GM23338 (cell line): ENCODE results near the gene ETFB. TPM values are rescaled to one million over a fixed set of nuclear protein-coding genes. Genes with fewer than 3 reads are reported as not detected.

Experiments
- ATAC-seq: fragments of 200-7000 bp; cut with Tn5 transposase; 3 replicates; pipeline ENCODE4 v1.9.1; 2020
- DNase-seq: peaks from one replicate; pipeline ENCODE4 v3.0.0-alpha.2; 2015; ENCODE audit warnings: low spot score
- H2AFZ ChIP-seq: fragments of 200-600 bp; sonication (generic); 2 replicates; pipeline ENCODE4 v1.8.0; 2016; ENCODE audit warnings: antibody characterized with exemption, mild to moderate bottlenecking, moderate library complexity
- H3F3A ChIP-seq: fragments of 200-600 bp; sonication (generic); replicated peaks from 2 replicates; pipeline ENCODE4 v1.8.0; 2017; ENCODE audit warnings: antibody characterized with exemption, mixed run types, low read depth
- H3K27ac ChIP-seq: fragments of 200-600 bp; sonication (generic); 2 replicates; pipeline ENCODE4 v1.6.1; 2016; ENCODE audit warnings: low read depth
- H3K27me3 ChIP-seq: fragments of 200-600 bp; sonication (generic); 2 replicates; pipeline ENCODE4 v1.8.0; 2016; ENCODE audit warnings: mild to moderate bottlenecking, mixed run types, moderate library complexity; ENCODE audit not compliant: insufficient read depth
- H3K36me3 ChIP-seq: fragments of 200-600 bp; sonication (generic); 2 replicates; pipeline ENCODE4 v1.8.0; 2016; ENCODE audit warnings: mild to moderate bottlenecking; ENCODE audit not compliant: insufficient read depth
- H3K4me1 ChIP-seq: fragments of 200-600 bp; sonication (generic); 2 replicates; pipeline ENCODE4 v1.8.0; 2016; ENCODE audit warnings: mild to moderate bottlenecking, moderate library complexity; ENCODE audit not compliant: insufficient read depth
- H3K4me2 ChIP-seq: fragments of 200-600 bp; sonication (generic); 2 replicates; pipeline ENCODE4 v1.7.1; 2017; ENCODE audit warnings: mixed run types
- H3K4me3 ChIP-seq: fragments of 200-600 bp; sonication (generic); 2 replicates; pipeline ENCODE4 v1.6.1; 2016; ENCODE audit warnings: mixed run types
- H3K79me2 ChIP-seq: fragments of 200-600 bp; sonication (generic); replicated peaks from 2 replicates; pipeline ENCODE4 v1.8.0; 2017; ENCODE audit warnings: mild to moderate bottlenecking; ENCODE audit not compliant: insufficient read depth
- H3K9me2 ChIP-seq: fragments of 200-600 bp; sonication (generic); 2 replicates; pipeline ENCODE4 v1.8.0; 2017; ENCODE audit not compliant: insufficient read depth
- H4K20me1 ChIP-seq: fragments of 200-600 bp; sonication (generic); replicated peaks from 2 replicates; pipeline ENCODE4 v1.8.0; 2017; ENCODE audit warnings: mild to moderate bottlenecking; ENCODE audit not compliant: insufficient read depth
- H3K27ac Mint-ChIP-seq: 2 replicates; pipeline ENCODE4 v1.8.0; 2020; ENCODE audit warnings: inconsistent platforms, mild to moderate bottlenecking, moderate library complexity, mixed read lengths
- H3K27me3 Mint-ChIP-seq: 3 replicates; pipeline ENCODE4 v1.8.0; 2022; ENCODE audit warnings: low read depth, mild to moderate bottlenecking, moderate library complexity, mixed read lengths, inconsistent platforms; ENCODE audit not compliant: insufficient read depth, poor library complexity
- H3K36me3 Mint-ChIP-seq: 3 replicates; pipeline ENCODE4 v1.8.0; 2021; ENCODE audit warnings: low read depth, mild to moderate bottlenecking, inconsistent platforms, moderate library complexity, mixed read lengths
- H3K4me1 Mint-ChIP-seq: 3 replicates; pipeline ENCODE4 v1.8.0; 2020; ENCODE audit warnings: mild to moderate bottlenecking, inconsistent platforms, mixed read lengths
- H3K4me3 Mint-ChIP-seq: 3 replicates; pipeline ENCODE4 v1.8.0; 2021; ENCODE audit warnings: moderate library complexity, mild to moderate bottlenecking, inconsistent platforms, mixed read lengths
- H3K9me3 Mint-ChIP-seq: 3 replicates; pipeline ENCODE4 v1.8.0; 2020; ENCODE audit warnings: moderate library complexity, mild to moderate bottlenecking, inconsistent platforms, mixed read lengths
- CREB1 ChIP-seq: fragments of 250-450 bp; sonication (Bioruptor Pico); IDR thresholded peaks from 2 replicates; pipeline ENCODE4 v1.5.0; 2020; ENCODE audit warnings: low read depth, mild to moderate bottlenecking, moderate library complexity
- POLR2AphosphoS5 ChIP-seq: IDR thresholded peaks from 2 replicates; pipeline ENCODE4 v1.6.1; 2016; ENCODE audit warnings: antibody characterized with exemption, low read depth
- STAT1 ChIP-seq: IDR thresholded peaks from one replicate; pipeline ENCODE4 v1.6.1; 2016; ENCODE audit warnings: antibody characterized with exemption; ENCODE audit not compliant: unreplicated experiment
- ZNF114 ChIP-seq: fragments of 250-450 bp; sonication (Bioruptor Pico); IDR thresholded peaks from 2 replicates; pipeline ENCODE4 v1.5.0; 2020; ENCODE audit warnings: mild to moderate bottlenecking, moderate library complexity
- ZNF331 ChIP-seq: fragments of 250-450 bp; sonication (Bioruptor Pico); IDR thresholded peaks from 2 replicates; pipeline ENCODE4 v1.5.0; 2020; ENCODE audit warnings: low read depth, mild to moderate bottlenecking, moderate library complexity
- polyA plus RNA-seq: library from polyadenylated mRNA; unstranded; fragments of >200 nt; fragmentation: Nextera tagmentation; extraction: Ambion mirVana; gene quantifications from 2 replicates; pipeline ENCODE4 v1.2.1, GENCODE V29; 2016
- total RNA-seq: library from RNA; depleted of rRNA; stranded (reverse); fragments of >200 nt; shearing (Covaris generic); gene quantifications from 2 replicates; pipeline ENCODE4 v1.2.3, GENCODE V29; 2014
- TF ChIP-seq, protein P1 (sequence below): IDR thresholded peaks from one replicate; pipeline ENCODE4 v1.6.1; 2018; ENCODE audit warnings: antibody characterized with exemption; ENCODE audit not compliant: unreplicated experiment
- TF ChIP-seq, protein P2 (sequence below), 2 experiments: fragments of 200-600 bp in 1 of 2; sonication (generic) in 1 of 2; conservative IDR thresholded peaks; 2 replicates each; pipeline versions ENCODE4 v1.5.1 to v1.6.1; 2016 to 2017; ENCODE audit warnings: antibody characterized with exemption in 2 of 2, low read depth in 2 of 2, mild to moderate bottlenecking in 2 of 2, moderate library complexity in 1 of 2

Gene ETFB
- total and polyA plus RNA-seq, 2 experiments from 2014 or later = 37.3 to 63.4 TPM

DNA sequence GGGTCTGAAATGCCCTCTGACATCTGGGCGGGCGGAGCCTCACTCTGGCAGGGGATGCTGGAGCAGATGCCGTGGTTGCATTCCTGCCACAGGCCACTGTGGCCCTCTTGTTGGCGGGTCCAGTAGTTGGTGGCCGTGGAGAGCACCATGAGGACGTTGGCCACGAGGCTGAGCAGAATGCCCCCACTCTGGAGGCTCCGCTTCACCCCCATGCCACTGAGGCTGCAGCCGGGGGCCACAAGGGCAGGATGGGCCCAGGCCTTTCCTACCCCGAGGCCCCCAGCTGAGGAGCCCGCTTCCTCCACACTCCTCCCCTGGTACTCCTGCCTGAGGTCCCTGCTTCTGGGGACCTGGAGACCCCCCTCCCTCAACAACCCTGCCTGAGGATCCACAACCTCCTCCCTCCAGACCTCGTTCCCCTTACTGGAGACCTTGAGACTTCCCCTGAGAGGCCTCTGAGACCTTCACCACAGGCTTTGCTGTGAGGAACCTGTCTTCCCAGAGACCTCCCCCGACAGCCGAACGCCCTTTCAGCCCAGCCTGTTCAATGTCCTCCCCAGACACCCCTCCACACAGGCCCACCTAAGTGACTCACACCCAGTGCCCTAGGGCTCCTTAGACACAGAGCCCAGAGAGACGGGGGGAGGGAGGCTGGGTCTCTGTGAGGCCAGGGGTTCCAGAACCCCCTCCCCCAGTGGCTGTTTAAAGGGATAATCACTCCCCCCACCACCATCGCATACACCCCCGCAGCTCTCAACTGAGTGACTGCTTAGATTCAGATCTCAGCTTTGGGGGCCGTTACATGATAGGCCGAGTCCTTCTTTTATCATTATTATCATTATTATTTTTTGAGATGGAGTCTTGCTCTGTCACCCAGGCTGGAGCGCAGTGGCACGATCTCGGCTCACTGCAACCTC lies 2.4 kb upstream of the ETFB start, which contains the start of gene CLDND2:
CLDND2 (minus strand) TSS at position 638 of the 917 bp plus-strand sequence; CDS start at position 212, 426 bp downstream.
- H3K4me3 Mint-ChIP-seq = peak within 1 kb of the TSS; percentile 99
- peak within 1 kb of the TSS; percentile 96 for H3K27ac Mint-ChIP-seq
- peak within 1 kb of the TSS; percentile 89 for H3K4me2 ChIP-seq
- H3K4me1 Mint-ChIP-seq = peaks cover 21% of the 10 kb centered on the region
- H4K20me1 ChIP-seq = no peaks in the 10 kb centered on the region
- H3K4me1 ChIP-seq = peaks cover 15% of the 10 kb centered on the region; the same call in 1 of the 2 replicates
- H3K27me3 Mint-ChIP-seq = peaks cover 18% of the 10 kb centered on the region
- no peaks in the 10 kb centered on the region; the same call in 2 of the 3 replicates for H3K9me3 Mint-ChIP-seq
- DNase-seq (no peak), ATAC-seq (peak; percentile 2; the same call in 1 of the 3 replicates)
- H3K36me3 ChIP-seq = no peaks in the 10 kb centered on the region
- peak within 1 kb of the TSS; percentile 86 for H3K27ac ChIP-seq
- H3K36me3 Mint-ChIP-seq = no peaks in the 10 kb centered on the region; the same call in 2 of the 3 replicates
- no peaks in the 10 kb centered on the region for H3K9me2 ChIP-seq
- H3K79me2 ChIP-seq = 0 out of 2 replicates have a peak, but pooled peaks cover 4% of the 10 kb centered on the region
- peak within 1 kb of the TSS; percentile 69 for H2AFZ ChIP-seq
- H3K27me3 ChIP-seq = no peaks in the 10 kb centered on the region
- no peaks in the 10 kb centered on the region; the same call in 1 of the 2 replicates for H3F3A ChIP-seq
- H3K4me3 ChIP-seq = peak within 1 kb of the TSS; percentile 98
- no peak for TF ChIP-seq STAT1
- TF ChIP-seq, protein P1, sequence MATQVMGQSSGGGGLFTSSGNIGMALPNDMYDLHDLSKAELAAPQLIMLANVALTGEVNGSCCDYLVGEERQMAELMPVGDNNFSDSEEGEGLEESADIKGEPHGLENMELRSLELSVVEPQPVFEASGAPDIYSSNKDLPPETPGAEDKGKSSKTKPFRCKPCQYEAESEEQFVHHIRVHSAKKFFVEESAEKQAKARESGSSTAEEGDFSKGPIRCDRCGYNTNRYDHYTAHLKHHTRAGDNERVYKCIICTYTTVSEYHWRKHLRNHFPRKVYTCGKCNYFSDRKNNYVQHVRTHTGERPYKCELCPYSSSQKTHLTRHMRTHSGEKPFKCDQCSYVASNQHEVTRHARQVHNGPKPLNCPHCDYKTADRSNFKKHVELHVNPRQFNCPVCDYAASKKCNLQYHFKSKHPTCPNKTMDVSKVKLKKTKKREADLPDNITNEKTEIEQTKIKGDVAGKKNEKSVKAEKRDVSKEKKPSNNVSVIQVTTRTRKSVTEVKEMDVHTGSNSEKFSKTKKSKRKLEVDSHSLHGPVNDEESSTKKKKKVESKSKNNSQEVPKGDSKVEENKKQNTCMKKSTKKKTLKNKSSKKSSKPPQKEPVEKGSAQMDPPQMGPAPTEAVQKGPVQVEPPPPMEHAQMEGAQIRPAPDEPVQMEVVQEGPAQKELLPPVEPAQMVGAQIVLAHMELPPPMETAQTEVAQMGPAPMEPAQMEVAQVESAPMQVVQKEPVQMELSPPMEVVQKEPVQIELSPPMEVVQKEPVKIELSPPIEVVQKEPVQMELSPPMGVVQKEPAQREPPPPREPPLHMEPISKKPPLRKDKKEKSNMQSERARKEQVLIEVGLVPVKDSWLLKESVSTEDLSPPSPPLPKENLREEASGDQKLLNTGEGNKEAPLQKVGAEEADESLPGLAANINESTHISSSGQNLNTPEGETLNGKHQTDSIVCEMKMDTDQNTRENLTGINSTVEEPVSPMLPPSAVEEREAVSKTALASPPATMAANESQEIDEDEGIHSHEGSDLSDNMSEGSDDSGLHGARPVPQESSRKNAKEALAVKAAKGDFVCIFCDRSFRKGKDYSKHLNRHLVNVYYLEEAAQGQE = no peak
- TF ChIP-seq POLR2AphosphoS5 = no peak
- no peak for TF ChIP-seq ZNF114 (CRISPR knock-in tag)

DNA sequence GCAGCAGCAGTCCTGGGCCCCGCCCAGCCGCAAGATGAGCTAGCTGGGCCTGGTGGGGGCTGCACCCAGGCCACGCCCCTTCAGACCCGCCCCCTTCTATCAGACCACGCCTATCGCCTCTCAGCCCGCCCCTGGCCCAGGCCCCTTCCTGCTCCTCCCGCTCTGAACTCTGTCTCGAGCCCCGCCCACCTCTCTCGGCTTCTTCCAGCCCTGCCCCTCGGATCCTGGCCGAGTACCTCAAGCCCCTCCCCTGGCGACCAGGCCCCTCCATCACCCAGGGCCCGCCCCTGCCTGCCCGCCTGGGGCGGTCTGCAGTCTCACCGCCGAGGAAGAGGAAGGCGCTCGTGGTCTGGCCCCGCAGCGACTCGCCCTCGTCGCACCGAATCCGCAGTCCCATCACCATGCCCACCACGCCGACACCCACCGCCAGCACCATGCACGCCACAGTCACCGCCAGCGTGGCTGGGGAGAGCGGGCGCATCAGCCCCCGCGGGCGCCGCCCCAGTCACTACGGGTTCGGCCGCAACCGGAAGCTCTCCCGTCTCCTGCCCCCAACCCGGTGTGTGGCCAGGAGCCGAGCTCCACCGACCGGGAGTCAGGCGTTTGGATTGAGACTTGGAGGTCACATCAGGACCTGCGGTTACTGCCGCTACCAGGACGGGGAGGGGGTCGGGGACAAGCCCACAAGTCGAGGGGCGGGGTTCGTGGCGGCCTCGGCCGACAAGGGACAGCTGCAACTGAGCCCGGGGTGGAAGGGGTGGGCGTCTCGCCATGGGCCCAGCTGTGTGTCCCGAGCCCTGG lies 1.6 kb upstream of the ETFB start:
- ATAC-seq = peak; percentile 80
- no peaks in the 10 kb centered on the region for H3K36me3 ChIP-seq
- H3K27ac ChIP-seq = peak overlapping the region; percentile 86
- 0 out of 2 replicates have a peak, but pooled peaks cover 4% of the 10 kb centered on the region for H3K79me2 ChIP-seq
- H2AFZ ChIP-seq = peak overlapping the region; percentile 69
- peak overlapping the region; percentile 99 for H3K4me3 Mint-ChIP-seq
- no peaks in the 10 kb centered on the region; the same call in 2 of the 3 replicates for H3K36me3 Mint-ChIP-seq
- peaks cover 17% of the 10 kb centered on the region for H3K27me3 Mint-ChIP-seq
- peak overlapping the region; percentile 96 for H3K27ac Mint-ChIP-seq
- peak overlapping the region; percentile 98 for H3K4me3 ChIP-seq
- no peaks in the 10 kb centered on the region for H3K9me2 ChIP-seq
- H3K4me2 ChIP-seq = peak overlapping the region; percentile 95
- H3K4me1 Mint-ChIP-seq = peaks cover 25% of the 10 kb centered on the region
- H3K4me1 ChIP-seq = peaks cover 15% of the 10 kb centered on the region; the same call in 1 of the 2 replicates
- peak; percentile 99 for DNase-seq
- no peaks in the 10 kb centered on the region for H3K27me3 ChIP-seq
- H3K9me3 Mint-ChIP-seq = no peaks in the 10 kb centered on the region; the same call in 2 of the 3 replicates
- H4K20me1 ChIP-seq = no peaks in the 10 kb centered on the region
- no peaks in the 10 kb centered on the region; the same call in 1 of the 2 replicates for H3F3A ChIP-seq
- TF ChIP-seq POLR2AphosphoS5 (peak; percentile 98), STAT1 (no peak), CREB1 (CRISPR knock-in tag) (0 out of 2 replicates have a peak, but pooled peaks have one; percentile 3), ZNF331 (CRISPR knock-in tag) (no peak)
- TF ChIP-seq, protein P2, sequence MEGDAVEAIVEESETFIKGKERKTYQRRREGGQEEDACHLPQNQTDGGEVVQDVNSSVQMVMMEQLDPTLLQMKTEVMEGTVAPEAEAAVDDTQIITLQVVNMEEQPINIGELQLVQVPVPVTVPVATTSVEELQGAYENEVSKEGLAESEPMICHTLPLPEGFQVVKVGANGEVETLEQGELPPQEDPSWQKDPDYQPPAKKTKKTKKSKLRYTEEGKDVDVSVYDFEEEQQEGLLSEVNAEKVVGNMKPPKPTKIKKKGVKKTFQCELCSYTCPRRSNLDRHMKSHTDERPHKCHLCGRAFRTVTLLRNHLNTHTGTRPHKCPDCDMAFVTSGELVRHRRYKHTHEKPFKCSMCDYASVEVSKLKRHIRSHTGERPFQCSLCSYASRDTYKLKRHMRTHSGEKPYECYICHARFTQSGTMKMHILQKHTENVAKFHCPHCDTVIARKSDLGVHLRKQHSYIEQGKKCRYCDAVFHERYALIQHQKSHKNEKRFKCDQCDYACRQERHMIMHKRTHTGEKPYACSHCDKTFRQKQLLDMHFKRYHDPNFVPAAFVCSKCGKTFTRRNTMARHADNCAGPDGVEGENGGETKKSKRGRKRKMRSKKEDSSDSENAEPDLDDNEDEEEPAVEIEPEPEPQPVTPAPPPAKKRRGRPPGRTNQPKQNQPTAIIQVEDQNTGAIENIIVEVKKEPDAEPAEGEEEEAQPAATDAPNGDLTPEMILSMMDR (conservative IDR thresholded peaks at IDR 0.05; ENCODE audit: low read depth in 2 of 2) = no peak
